GM18502 (cell line): Measurements from ENCODE around the gene ADGRD2.

Experiments used
- ATAC-seq: cut with Tn5 transposase; IDR thresholded peaks from one replicate; pipeline ENCODE4 v1.9.1; 2021; ENCODE audit warnings: mild to moderate bottlenecking; ENCODE audit not compliant: unreplicated experiment, poor library complexity

The ADGRD2 gene

DNA sequence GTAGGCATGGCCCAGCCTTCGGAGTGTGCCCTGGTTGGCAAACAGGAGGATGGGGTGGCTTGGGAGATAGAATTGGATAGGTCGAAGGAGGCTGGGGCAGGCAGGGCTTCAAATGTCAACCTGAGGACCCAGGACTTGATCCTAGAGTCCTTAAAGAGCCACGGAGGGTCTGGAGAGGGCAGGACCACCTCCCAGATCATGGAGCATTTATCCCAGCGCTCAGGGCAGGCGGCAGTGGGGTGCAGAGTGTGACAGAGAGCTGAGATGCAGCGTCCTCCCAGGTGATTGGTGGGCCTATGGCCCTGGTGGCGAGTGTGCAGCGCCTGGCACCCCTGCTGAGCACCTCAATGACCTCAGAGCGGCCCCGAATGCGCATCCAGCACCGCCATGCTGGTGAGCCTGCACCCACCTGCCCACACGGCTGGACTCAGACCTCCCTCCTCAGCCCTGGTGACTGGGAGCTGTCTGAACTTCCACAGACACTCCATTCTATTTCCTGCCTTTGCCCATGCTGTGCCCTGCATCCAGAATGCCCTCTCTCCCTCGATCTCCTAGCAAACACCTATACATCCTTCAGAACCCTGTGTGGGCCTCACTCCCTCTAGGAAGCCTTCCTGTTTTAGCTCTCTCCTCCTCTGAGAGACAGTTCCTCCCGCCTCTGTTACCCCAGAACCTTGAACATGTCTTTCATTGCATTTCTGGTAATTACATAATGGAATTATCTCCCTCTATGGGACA is 6.3 kb downstream of the ADGRD2 start:
- ATAC-seq, result no peak

DNA sequence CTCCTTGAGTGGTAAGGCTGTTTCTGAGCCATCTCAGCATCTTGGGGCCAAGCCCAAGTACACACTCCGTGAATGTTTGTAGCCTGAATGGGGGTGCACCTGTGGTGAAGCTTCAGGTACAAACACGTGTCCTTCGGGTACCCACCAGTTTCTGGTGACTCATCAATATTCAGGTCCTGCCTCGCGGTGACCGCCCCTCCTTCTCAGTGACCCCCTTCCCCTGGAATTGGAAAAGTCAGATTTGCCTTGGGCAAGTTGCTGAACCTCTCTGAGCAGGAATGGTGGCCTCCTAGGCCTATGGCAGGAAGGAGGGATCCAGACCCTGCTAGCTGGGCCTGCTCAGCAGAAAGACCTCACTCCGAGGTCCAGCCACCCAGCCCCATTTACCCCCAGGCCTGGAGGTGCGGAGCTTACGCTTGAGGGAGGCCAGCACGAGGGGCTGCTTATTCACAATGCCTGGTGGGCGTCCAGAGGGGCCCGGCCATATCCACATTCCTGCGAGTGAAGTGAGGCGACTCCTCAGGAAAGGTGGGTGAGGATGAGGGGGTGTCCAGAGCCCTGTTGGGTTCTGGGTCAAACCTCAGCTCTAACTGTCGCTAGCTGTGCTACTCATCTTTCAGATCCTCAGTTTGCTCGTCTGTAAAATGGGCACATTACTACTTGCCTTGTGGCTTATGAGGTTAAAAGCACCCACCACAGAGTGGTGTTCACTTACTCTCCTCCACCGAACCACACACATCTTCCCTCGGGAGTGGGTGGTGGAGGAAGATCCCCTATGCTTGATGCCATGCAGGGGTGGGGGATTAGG is 7.0 kb downstream of the ADGRD2 start:
- ATAC-seq, result no peak

DNA sequence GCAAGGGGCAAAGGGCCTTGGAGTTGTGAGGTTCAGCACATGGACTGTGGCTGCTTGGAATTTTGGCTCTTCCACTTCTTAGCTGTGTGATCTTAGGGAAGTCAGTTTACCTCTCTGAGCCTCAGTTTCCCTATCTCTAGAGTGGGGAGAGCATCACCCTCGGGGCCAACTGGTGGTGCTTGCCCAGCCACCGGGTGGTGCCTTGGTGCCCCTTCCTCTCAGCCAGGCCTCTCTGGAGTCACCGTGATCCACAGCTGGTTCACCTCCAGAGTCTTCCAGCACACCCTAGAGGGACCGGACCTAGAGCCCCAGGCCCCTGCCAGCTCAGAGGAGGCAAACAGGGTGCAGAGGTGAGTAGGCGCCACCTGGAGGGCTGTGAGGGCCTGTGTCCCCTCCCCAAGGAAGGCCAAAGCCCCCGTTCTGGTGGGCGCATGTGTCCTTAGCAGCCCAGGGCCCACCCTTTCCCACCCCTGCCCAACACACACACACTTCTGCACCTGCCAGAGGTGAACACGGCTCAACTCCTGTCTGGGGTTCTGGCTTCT is 7.7 kb downstream of the ADGRD2 start:
- ATAC-seq, result no peak

DNA sequence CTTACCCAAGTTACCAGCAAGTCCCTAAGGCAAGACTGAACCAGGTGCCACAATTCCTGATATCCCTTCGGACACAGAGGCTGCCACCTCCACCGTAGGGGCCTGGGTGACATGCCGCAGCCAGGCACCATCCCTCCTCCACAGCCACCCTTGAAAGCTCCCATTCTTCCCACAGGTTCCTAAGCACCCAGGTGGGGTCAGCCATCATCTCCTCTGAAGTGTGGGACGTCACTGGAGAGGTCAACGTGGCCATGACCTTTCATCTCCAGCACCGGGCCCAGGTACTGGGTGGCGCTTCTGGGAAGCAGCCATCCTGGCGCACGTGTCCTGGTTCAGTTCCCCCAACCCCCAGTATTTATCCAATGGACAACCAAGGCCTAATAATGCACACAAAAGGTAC is 8.2 kb downstream of the ADGRD2 start:
- ATAC-seq, result no peak

DNA sequence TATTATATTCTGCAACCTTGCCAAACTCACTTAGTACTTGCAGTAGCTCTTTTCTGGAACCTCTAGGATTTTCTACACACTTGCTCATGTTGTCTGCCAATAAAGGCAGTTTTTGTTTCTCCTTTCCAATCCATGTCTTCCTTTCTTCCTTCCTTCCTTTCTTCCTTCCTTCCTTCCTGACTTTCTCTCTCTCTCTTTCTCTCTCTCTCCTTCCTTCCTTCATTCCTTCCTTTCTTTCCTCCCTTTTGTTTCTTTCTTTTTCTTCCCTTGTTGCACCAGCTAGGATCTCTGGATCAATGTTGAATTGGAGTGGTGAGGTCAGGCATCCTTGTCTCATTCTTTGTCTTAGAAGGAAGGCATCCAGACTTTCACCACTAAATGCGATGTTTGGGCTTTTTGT is 12.5 kb downstream of the ADGRD2 start:
- no peak for ATAC-seq

DNA sequence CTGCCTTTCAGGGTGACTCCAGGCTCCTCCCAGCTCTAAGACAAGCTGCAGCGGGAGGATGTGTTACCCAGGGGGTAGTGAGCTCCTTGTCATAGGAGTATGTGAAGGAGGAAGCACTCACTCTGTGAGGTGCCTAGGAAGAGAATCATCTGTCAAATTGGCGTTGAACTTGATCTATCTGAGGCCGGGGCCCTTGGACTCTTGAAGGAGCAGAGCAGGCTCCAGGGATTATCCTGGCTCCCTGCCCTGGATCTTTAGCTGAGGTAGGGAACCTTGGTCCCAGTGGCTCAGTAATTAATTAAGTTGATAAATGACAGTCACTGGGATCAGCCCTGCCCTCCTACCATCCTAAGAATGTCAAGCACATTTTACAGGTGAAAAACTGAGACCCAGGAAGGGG is 15.5 kb downstream of the ADGRD2 start:
- ATAC-seq, result no peak

DNA sequence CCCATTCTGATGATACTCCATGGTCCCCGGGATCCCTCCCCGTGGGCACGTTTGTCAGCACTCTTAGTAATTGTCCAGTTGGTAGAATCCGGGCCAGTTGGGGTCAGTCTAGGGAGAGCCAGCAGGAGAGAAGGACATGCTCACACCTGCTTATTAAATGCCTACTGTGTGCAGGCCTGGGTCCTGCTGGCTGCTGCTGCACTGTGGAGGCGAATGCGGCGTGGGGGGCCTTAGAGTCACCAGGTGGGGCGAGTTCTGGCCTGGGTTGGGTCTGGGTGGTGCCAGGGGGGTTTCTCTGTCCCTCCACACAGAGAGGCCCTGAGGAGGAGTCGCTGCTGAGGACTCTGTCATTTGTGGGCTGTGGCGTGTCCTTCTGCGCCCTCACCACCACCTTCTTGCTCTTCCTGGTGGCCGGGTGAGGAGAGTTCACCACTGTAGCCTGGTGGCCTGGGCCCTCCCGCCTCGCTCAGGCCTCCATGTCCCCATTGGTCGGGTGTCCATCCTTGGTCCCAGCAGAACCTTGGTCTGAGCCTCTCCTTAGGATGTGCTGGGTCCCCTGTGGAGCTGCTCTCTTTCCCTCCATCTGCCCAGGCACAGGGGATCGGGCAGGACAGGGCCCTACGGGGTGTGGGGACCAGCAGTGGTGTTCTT is 17.3 kb downstream of the ADGRD2 start:
- ATAC-seq, result no peak

DNA sequence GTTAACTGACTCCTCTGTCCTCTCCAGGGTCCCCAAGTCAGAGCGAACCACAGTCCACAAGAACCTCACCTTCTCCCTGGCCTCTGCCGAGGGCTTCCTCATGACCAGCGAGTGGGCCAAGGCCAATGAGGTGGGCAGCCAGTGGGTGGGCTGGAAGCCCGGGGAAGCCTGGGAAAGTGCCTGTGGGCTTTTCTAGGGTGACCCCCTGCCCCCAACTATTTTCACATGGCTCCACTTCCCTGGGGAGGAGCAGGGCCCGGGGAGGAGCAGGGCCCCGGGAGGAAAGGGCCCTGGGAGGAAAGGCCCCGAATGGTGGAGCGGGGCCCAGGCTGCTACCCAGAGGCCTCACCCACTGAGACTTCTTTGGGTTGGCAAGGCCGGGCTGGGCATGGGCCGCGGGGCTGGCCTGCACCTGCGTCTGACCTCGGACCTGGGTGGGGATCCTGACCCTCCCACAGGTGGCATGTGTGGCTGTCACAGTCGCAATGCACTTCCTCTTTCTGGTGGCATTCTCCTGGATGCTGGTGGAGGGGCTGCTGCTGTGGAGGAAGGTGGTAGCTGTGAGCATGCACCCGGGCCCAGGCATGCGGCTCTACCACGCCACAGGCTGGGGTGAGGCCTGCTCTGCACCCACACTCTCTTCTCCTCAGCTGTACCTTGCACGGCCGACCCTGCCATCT is 17.9 kb downstream of the ADGRD2 start:
- no peak for ATAC-seq

DNA sequence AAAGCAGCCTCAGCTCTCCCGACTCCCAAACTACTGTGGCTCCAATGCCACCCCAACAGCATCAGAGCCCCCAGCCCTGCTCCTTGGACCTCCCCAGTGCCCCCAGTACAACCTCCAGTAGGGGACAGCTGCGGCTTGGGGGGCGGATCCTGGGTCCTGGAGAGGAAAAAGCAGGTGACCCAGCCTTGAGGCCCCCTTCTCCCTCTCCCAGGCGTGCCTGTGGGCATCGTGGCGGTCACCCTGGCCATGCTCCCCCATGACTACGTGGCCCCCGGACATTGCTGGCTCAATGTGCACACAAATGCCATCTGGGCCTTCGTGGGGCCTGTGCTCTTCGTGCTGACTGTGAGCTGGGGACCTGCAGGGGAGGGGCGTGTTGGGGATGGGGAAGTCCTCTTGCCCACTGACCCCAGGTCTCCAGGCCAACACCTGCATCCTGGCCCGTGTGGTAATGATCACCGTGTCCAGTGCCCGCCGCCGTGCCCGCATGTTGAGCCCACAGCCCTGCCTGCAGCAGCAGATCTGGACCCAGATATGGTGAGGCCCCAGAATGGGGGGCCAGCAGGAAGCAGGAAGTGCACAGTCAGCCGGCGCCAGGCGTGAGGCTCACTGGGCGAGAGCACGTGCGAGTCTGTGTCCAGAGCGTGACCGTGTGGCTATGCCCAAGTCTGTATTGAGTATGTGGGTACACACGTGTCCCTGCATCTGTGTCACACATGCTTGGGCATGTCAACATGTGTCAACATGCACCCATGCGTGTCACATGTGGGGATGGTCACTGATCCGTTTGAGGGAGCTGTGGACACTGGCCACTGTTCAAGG is 19.0 kb downstream of the ADGRD2 start:
- ATAC-seq, result no peak

DNA sequence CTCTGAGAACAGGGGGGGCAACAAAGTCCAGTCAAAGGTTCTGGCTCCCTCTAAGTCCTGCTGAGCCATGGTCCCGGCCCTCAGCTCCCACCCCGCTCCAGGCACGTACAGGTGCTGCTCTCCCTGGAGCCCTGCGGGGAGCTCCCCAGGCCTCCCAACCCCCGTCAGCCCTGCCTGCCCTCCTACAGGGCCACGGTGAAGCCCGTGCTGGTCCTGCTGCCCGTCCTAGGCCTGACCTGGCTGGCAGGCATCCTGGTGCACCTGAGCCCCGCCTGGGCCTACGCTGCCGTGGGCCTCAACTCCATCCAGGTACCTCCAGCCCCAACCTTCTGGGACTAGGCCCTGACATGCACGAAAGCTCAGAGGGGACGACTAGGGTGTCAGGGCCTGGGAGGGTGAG is 20.1 kb downstream of the ADGRD2 start:
- ATAC-seq, result no peak

DNA sequence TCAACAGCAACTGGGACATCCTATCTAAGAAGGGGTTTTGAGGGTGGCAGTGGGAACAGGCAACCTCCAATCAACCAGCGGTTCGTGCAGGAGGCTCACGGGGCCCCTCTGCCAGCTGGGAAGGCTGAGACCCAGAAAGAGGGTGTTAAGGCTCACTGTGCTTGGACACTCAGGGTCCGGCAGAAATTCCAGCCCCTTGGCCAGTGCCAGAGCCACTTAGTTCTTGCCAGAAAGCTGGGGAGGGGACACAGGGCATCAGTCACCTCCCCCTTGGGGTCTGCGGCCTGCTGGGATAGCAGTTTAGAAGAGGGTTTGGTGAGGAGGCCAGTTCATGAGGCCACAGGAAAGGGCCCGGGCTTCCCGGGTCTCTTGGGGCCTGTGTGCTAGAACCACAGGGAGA is 20.5 kb downstream of the ADGRD2 start:
- ATAC-seq, result no peak

DNA sequence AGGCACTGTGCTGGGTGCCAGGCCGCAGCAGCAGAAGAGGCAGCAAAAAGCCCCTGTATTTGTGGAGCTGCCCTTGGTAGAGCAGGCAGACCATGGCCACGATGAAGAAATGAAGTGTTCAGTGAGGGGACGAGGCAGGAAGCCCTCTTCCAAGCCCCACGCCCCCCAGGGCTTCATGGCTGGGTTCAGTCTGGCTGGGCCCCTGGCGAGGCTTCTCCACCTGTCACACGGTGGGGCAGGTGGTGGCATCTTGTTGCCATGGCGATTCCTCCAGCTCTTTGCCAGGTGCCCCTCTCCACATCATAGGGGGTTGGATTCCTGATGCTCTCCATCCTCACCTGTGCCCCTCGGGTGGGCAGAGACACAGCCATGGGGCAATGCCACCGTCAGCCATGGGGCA is 21.5 kb downstream of the ADGRD2 start:
- ATAC-seq, result no peak

DNA sequence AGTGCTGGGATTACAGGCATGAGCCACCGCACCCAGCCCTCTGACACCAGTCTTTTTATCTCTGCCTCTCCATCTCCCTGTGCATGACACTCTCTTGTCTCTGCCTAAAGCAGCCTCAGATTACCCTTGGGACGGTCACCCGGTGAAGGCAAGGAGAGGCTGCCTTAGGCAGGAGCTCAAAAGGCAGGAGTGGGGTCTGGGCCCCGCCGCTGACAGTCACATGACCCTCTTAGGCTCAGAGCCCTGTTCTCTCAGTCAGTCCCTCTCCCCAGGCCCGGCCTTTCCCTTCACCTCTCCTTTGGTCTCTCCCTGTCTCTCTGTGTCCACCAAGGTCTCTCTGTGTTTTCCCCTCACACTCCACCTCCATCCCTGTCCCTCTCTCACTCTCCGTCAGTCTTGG is 22.5 kb downstream of the ADGRD2 start:
- ATAC-seq, result no peak

DNA sequence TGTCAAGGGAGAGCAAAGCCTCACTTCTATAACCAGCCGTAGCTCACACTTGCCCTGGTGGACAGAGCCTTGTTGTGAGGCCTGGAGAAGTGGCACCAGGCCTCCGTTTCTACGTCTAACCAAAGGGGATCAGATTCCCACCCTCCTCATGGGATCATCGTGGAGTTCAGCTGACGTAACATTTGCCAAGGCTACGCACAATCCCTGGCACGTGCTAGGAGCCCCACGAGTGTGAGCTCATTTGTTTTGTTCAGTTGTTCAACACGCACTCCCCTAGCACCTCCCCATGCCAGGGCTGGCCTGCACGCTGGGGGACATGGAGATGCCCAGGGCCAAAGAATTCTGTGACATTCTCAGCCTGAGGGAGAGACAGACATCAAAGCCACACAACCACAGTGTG is 23.1 kb downstream of the ADGRD2 start:
- no peak for ATAC-seq

DNA sequence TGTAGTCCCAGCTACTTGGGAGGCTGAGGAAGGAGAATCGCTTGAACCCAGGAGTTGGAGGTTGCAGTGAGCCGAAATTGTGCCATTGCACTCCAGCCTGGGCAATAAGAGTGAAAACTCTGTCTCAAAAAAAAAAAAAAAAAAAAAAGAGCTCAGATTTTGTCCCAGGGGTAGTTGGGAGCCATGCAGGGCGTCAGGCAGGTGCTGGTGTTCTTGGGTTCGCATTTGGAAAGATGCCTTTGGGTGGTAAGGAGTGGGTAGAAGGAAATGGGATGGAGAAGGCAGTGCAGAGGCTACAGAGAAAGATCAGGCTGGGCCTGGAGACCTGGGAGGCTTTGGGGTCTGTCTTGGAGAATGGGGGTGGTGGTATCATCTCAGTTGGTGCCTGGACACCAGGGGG is 23.9 kb downstream of the ADGRD2 start:
- ATAC-seq, result no peak

DNA sequence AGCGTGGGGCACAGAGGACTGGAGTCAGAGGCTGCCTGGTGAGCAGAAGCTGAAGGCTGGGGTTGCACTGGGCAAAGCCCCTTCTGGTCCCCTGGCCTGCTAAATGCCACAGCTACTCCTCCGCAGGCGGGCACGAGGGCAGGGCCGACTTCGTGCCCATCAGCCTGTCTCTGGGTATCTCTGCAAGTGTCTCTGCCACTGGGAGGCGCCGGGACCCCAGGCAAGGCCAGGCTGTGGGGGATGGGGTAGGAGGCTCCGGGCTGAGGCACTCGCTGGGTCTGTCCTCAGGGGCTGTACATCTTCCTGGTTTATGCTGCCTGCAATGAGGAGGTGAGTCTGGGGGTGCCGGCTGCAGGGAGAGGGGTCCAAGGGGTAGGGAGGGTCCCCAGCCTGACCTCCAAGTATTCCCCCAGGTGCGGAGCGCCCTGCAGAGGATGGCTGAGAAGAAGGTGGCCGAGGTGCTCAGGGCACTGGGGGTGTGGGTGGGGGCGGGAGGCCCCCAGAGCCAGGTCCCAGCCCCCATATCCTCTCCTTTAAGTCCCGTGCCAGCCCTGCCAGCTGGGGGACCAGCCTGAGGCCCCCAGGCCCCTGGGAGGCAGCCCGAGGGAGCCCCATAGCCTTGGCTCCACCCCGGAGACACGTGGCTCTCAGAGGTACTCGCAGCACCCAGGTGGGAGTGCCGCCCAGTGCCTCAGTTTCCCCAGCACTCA is 25.1 kb downstream of the ADGRD2 start:
- ATAC-seq, result no peak

DNA sequence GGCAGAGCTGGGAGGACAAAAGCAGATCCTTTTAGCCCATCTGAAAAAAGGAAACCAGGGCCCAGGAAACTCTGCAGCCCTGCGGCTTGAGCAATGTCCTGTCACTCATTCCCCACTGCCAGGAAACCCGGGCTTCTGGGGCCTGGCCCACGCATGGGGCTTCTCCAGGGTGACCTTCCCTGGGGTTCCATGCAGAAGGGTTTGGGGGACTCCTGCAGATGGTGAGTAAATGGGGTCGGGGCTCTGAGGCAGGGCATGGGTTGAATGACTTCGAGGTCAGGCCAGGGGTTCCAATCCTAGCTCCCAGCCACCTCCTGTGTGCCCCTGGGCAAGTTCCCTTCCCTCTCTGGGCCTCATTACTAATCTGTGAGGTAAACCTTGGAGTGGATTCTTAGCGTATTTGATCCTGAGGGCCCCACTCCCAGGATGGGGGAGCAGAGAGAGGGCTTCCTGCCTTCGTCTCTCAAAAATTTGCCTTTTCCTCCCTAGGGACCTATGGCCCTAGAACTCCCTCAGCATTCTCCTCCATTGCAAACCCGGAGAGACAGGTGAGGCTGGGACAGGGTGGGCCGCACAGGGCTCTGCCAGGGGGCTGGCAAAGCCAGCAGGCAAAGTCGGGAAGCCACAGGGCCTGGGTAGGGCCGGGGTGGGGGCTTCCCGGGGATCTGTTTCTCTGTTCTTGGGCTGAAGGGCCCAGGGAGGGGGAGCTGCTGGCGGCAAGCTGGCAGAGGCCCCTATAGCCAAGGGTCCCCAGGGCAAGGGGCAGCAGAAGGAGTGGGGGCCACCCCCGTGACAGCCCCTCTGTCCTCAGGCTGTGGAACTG is 25.8 kb downstream of the ADGRD2 start:
- ATAC-seq, result no peak

DNA sequence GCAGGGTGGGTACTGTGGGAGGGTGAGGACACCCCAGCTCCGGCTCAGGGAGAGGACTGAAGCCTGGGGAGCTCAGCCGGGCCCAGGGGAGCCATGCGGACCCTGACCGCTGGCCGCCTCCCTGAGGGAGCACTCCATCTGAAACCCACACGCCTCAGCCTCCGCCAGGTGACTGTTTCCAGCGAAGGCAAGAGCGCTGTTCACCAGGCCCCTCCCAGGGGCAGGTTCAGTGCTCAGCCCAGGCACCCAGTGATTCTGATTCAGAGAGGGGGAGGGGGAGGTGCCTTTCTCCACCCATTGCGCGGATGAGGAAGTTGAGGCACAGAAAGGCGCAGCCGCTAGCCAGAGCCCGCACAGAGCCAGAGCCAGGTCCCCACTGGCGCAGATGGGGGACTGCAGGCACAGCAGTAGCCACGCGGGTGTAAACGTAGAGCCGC is 27.0 kb downstream of the ADGRD2 start:
- ATAC-seq, result no peak
